OCI-LY1 (cell line): ENCODE measurements around the gene PAM16.

ENCODE experiments used
- CTCF ChIP-seq: fragments of 200-600 bp; sonication (generic), shearing (Covaris generic); IDR thresholded peaks from 2 replicates; pipeline ENCODE4 v1.5.1; 2017; ENCODE audit warnings: mild to moderate bottlenecking, antibody characterized with exemption, low read length, moderate library complexity, mixed read lengths
- EZH2 ChIP-seq: fragments of 200-600 bp; sonication (generic), shearing (Covaris generic); IDR thresholded peaks from 2 replicates; pipeline ENCODE4 v1.8.0; 2017; ENCODE audit warnings: borderline replicate concordance, mixed run types, mild to moderate bottlenecking, antibody characterized with exemption, low read length, moderate library complexity, mixed read lengths

- no peak for TF ChIP-seq CTCF
- no peak for TF ChIP-seq EZH2
Observed at GRCh38 chr16:4350365-4350786, 745 bp downstream of the PAM16 start.
